OCI-LY7 (cell line): Measurements from ENCODE around the gene C10orf90. TPM values are rescaled to one million over a fixed set of nuclear protein-coding genes. Genes with fewer than 3 reads are reported as not detected.

Experiments
- BruUV-seq: library from RNA; stranded (reverse); fragments of 400-500 nt; replicated peaks from 2 replicates; lab custom pipeline; 2021; lab: Mats Ljungman, UMichigan
- CTCF ChIA-PET: fragments of 300-600 bp; sonication (Branson Sonifier 250); formaldehyde crosslinking; loops from one replicate; lab custom pipeline; 2022; ENCODE audit warnings: antibody characterized with exemption; ENCODE audit not compliant: unreplicated experiment; lab: Charles Lee
- POLR2A ChIA-PET: fragments of 300-600 bp; sonication (Branson Sonifier 250); formaldehyde crosslinking; loops from one replicate; lab custom pipeline; 2022; ENCODE audit warnings: antibody characterized with exemption; lab: Charles Lee
- DNase-seq: peaks from one replicate; pipeline ENCODE4 v3.0.0-alpha.2; 2015; ENCODE audit warnings: low spot score
- H2AFZ ChIP-seq: fragments of 200-600 bp; sonication (generic), shearing (Covaris generic); 2 replicates; pipeline ENCODE4 v1.6.1; 2014; ENCODE audit warnings: mild to moderate bottlenecking, antibody characterized with exemption, low read length, moderate library complexity
- H3K27ac ChIP-seq: fragments of 200-600 bp; sonication (generic); 2 replicates; pipeline ENCODE4 v1.5.1; 2014; ENCODE audit warnings: mixed run types, low read depth, mild to moderate bottlenecking, moderate library complexity, low read length, inconsistent platforms; ENCODE audit not compliant: poor library complexity, severe bottlenecking
- H3K36me3 ChIP-seq: fragments of 200-600 bp; sonication (generic); 2 replicates; pipeline ENCODE4 v1.6.1; 2014; ENCODE audit warnings: mild to moderate bottlenecking, antibody characterized with exemption, low read length, moderate library complexity, mixed read lengths; ENCODE audit not compliant: insufficient read depth
- H3K4me1 ChIP-seq: fragments of 200-600 bp; sonication (generic); 2 replicates; pipeline ENCODE4 v1.5.1; 2014; ENCODE audit warnings: mild to moderate bottlenecking, low read length; ENCODE audit not compliant: insufficient read depth, poor library complexity, severe bottlenecking
- H3K4me2 ChIP-seq: fragments of 200-600 bp; sonication (generic); 2 replicates; pipeline ENCODE4 v1.6.1; 2014; ENCODE audit warnings: mild to moderate bottlenecking, low read length
- H3K4me3 ChIP-seq: fragments of 200-600 bp; sonication (generic); 2 replicates; pipeline ENCODE4 v1.5.1; 2014; ENCODE audit warnings: mild to moderate bottlenecking, low read depth, low read length; ENCODE audit not compliant: poor library complexity, severe bottlenecking
- H3K79me2 ChIP-seq: fragments of 200-600 bp; sonication (generic); 2 replicates; pipeline ENCODE4 v1.6.1; 2016; ENCODE audit warnings: low read depth, mild to moderate bottlenecking, low read length, moderate library complexity, mixed read lengths; ENCODE audit not compliant: insufficient read depth
- H3K9me2 ChIP-seq: fragments of 200-600 bp; sonication (generic); 2 replicates; pipeline ENCODE4 v1.6.1; 2016; ENCODE audit warnings: mild to moderate bottlenecking, low read length, mixed read lengths; ENCODE audit not compliant: insufficient read depth
- H3K9me3 ChIP-seq: fragments of 200-600 bp; sonication (generic); 2 replicates; pipeline ENCODE4 v1.6.1; 2014; ENCODE audit warnings: mild to moderate bottlenecking, mixed run types, low read length, mixed read lengths
- H4K20me1 ChIP-seq: fragments of 200-600 bp; sonication (generic); 2 replicates; pipeline ENCODE4 v1.6.1; 2014; ENCODE audit warnings: mild to moderate bottlenecking, antibody characterized with exemption, low read length, moderate library complexity, mixed read lengths; ENCODE audit not compliant: insufficient read depth
- CTCF ChIP-seq: fragments of 200-600 bp; sonication (generic); conservative IDR thresholded peaks from 2 replicates; pipeline ENCODE4 v1.5.1; 2014; ENCODE audit warnings: mild to moderate bottlenecking, antibody characterized with exemption, low read length, moderate library complexity, mixed read lengths
- EZH2phosphoT487 ChIP-seq: fragments of 200-600 bp; sonication (generic); IDR thresholded peaks from 2 replicates; pipeline ENCODE4 v1.6.1; 2018; ENCODE audit warnings: low read depth, borderline replicate concordance, mild to moderate bottlenecking, mixed run types, antibody characterized with exemption, low read length, moderate library complexity, mixed read lengths
- intact Hi-C: fragments of 100-400 bp; cut with micrococcal nuclease; formaldehyde crosslinking; loops from one replicate; pipeline ENCODE4 v1.10.0; 2022; ENCODE audit not compliant: unreplicated experiment
- total RNA-seq, 2 experiments: library from RNA; depleted of rRNA in 1 of 2; stranded (reverse); fragments of >200 nt in 1 of 2; shearing (Covaris generic) in 1 of 2; gene quantifications; 2 replicates each; pipeline ENCODE4 v1.2.3, GENCODE V29; 2014 to 2022

The C10orf90 gene
- total RNA-seq, 2 experiments from 2014 or later, result not detected

- ChIA-PET POLR2A (no interaction called here), CTCF (no interaction called here)
- no peak overlapping the region for H3K4me2 ChIP-seq
- no peak for TF ChIP-seq CTCF
- TF ChIP-seq EZH2phosphoT487, result no peak
- no peak overlapping the region for H3K4me3 ChIP-seq
- DNase-seq, result no peak
- no peaks in the 10 kb centered on the region for H4K20me1 ChIP-seq
- H3K79me2 ChIP-seq, result no peaks in the 10 kb centered on the region
- no peaks in the 10 kb centered on the region for H3K9me3 ChIP-seq
- H3K9me2 ChIP-seq, result no peaks in the 10 kb centered on the region
- no peaks in the 10 kb centered on the region for H3K4me1 ChIP-seq
- no peak overlapping the region for H3K27ac ChIP-seq
- H3K36me3 ChIP-seq, result no peaks in the 10 kb centered on the region
- no peak overlapping the region for H2AFZ ChIP-seq
- BruUV-seq, result no TSS peak
- intact Hi-C loops, result no loop called here
These were observed 293.5 kb downstream of the C10orf90 start for GRCh38 chr10:126376956-126377355.

GRCh38 chr10:126375926-126376554 is 294.5 kb downstream of the C10orf90 start:
- H3K4me1 ChIP-seq, result no peaks in the 10 kb centered on the region
- H3K9me2 ChIP-seq, result no peaks in the 10 kb centered on the region
- intact Hi-C loops, result no loop called here
- H3K4me2 ChIP-seq, result no peak overlapping the region
- no peak for TF ChIP-seq CTCF
- TF ChIP-seq EZH2phosphoT487, result no peak
- ChIA-PET CTCF (no interaction called here), POLR2A (no interaction called here)
- H3K36me3 ChIP-seq, result no peaks in the 10 kb centered on the region
- no peak overlapping the region for H2AFZ ChIP-seq
- no peak overlapping the region for H3K27ac ChIP-seq
- H3K4me3 ChIP-seq, result no peak overlapping the region
- no peaks in the 10 kb centered on the region for H4K20me1 ChIP-seq
- no peaks in the 10 kb centered on the region for H3K79me2 ChIP-seq
- BruUV-seq, result no TSS peak
- no peaks in the 10 kb centered on the region for H3K9me3 ChIP-seq
- no peak for DNase-seq

- H3K4me2 ChIP-seq, result no peak overlapping the region
- DNase-seq, result no peak
- POLR2A ChIA-PET, result no interaction called here
- intact Hi-C loops, result no loop called here
- H3K4me3 ChIP-seq, result no peak overlapping the region
- CTCF ChIA-PET, result no interaction called here
- no peaks in the 10 kb centered on the region for H3K9me2 ChIP-seq
- no TSS peak for BruUV-seq
- H2AFZ ChIP-seq, result no peak overlapping the region
- no peaks in the 10 kb centered on the region for H3K36me3 ChIP-seq
- no peaks in the 10 kb centered on the region for H3K79me2 ChIP-seq
- H4K20me1 ChIP-seq, result no peaks in the 10 kb centered on the region
- H3K4me1 ChIP-seq, result no peaks in the 10 kb centered on the region
- H3K27ac ChIP-seq, result no peak overlapping the region
- TF ChIP-seq EZH2phosphoT487 (no peak), CTCF (no peak)
- H3K9me3 ChIP-seq, result no peaks in the 10 kb centered on the region
These were observed 295.2 kb downstream of the C10orf90 start for GRCh38 chr10:126375299-126375698.
